RWPE2 (cell line): ENCODE results near the gene SLC45A1.

Source experiments
- ATAC-seq: fragments of 200-7000 bp; cut with Tn5 transposase; 3 replicates; pipeline ENCODE4 v1.9.1; 2021; ENCODE audit warnings: low read depth
- DNase-seq: peaks from one replicate; pipeline ENCODE4 v3.0.0-alpha.2; 2020; ENCODE audit warnings: low spot score
- H3K27ac ChIP-seq: fragments of 450-650 bp; 2 replicates; pipeline ENCODE4 v1.5.1; 2017; ENCODE audit warnings: mild to moderate bottlenecking; ENCODE audit not compliant: poor library complexity, severe bottlenecking
- H3K27me3 ChIP-seq: fragments of 250-450 bp; sonication (Bioruptor Pico); 2 replicates; pipeline ENCODE4 v1.5.1; 2021; ENCODE audit warnings: mild to moderate bottlenecking, moderate library complexity; ENCODE audit not compliant: insufficient read depth, poor library complexity, severe bottlenecking
- H3K36me3 ChIP-seq: fragments of 250-450 bp; sonication (Bioruptor Pico); 2 replicates; pipeline ENCODE4 v1.5.1; 2020; ENCODE audit warnings: low read depth, mild to moderate bottlenecking, moderate library complexity
- H3K4me1 ChIP-seq: fragments of 250-450 bp; sonication (Bioruptor Pico); 2 replicates; pipeline ENCODE4 v1.5.1; 2021; ENCODE audit warnings: mild to moderate bottlenecking, moderate library complexity; ENCODE audit not compliant: insufficient read depth, poor library complexity, severe bottlenecking
- H3K4me3 ChIP-seq: fragments of 250-450 bp; sonication (Bioruptor Pico); 2 replicates; pipeline ENCODE4 v1.5.1; 2021; ENCODE audit warnings: mild to moderate bottlenecking, moderate library complexity; ENCODE audit not compliant: severe bottlenecking
- H3K9me3 ChIP-seq: fragments of 250-450 bp; sonication (Bioruptor Pico); 2 replicates; pipeline ENCODE4 v1.5.1; 2021; ENCODE audit warnings: mild to moderate bottlenecking, moderate library complexity; ENCODE audit not compliant: severe bottlenecking
- TF ChIP-seq, protein P1 (sequence below): fragments of 450-650 bp; IDR thresholded peaks from one replicate; pipeline ENCODE4 v1.5.1; 2017; ENCODE audit warnings: mild to moderate bottlenecking, moderate library complexity; ENCODE audit not compliant: poor library complexity, severe bottlenecking

Gene SLC45A1

DNA sequence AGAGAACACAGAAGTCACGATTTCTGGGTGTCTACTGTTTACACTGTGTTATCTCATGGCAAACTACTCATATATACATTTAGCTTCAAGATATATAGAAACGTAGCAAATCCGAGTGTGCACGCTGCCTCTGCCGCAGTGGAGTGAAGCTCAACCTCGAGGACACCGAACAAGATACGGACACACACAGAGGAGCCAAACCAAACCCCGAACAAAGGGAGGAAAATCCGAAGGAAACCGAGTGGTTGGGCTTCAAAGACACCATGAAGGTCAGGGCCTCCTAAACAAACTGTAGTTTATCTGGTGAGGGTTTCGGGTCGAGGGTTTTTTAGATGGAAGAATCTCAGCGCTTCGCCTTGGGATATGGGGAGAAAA, 34.5 kb downstream of the SLC45A1 start:
- Histone ChIP-seq H3K9me3 (no peaks in the 10 kb centered on the region), H3K27me3 (no peaks in the 10 kb centered on the region), H3K4me3 (no peak overlapping the region), H3K4me1 (peaks cover 8% of the 10 kb centered on the region), H3K27ac (no peak overlapping the region), H3K36me3 (no peaks in the 10 kb centered on the region; the same call in 1 of the 2 replicates)
- ATAC-seq (no peak), DNase-seq (no peak)
- TF ChIP-seq, protein P1, sequence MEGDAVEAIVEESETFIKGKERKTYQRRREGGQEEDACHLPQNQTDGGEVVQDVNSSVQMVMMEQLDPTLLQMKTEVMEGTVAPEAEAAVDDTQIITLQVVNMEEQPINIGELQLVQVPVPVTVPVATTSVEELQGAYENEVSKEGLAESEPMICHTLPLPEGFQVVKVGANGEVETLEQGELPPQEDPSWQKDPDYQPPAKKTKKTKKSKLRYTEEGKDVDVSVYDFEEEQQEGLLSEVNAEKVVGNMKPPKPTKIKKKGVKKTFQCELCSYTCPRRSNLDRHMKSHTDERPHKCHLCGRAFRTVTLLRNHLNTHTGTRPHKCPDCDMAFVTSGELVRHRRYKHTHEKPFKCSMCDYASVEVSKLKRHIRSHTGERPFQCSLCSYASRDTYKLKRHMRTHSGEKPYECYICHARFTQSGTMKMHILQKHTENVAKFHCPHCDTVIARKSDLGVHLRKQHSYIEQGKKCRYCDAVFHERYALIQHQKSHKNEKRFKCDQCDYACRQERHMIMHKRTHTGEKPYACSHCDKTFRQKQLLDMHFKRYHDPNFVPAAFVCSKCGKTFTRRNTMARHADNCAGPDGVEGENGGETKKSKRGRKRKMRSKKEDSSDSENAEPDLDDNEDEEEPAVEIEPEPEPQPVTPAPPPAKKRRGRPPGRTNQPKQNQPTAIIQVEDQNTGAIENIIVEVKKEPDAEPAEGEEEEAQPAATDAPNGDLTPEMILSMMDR, result no peak

DNA sequence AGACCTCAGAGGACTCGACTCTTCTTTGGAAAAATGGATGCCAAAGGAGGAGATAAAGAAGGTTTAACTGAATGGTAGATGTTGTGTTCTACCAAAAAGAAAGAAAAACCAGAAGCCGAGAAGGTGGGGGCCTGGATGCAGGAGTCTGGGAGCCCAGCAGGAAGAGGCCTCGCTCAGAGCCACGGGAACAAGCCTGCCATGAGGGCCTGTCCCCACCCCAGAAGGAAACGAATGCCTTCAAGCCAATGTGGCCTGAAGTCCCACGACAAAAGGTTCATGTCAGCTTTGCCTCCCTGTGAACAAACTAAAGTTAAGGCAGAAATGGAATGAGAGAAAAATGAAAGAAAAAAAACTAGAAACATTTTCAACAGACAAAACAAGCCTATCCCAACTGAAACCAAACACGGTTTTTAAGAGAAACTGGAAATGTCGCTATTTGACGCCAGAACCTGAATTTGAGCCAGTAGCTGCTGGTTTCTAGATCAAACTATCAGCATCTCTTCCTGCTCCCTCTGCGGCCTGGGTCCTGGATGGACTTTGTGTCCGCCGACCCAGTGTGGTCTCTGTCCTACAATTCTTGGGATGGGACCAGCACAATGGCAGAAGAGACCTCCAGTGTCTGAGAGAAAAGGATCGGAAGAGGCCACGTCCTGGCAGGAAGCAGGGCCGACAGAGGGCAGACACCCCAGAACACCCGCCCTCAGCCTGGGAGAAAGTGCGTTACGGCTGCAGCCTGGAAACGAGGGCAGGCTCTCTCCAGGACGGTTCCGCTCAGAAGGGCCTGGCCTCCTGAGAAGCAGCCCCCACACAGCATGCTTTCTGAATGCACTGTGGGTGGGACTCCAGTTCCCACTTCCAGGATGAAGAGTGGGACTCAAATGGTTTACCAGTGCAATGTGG, 35.2 kb downstream of the SLC45A1 start:
- Histone ChIP-seq H3K4me3 (no peak overlapping the region), H3K9me3 (no peaks in the 10 kb centered on the region), H3K36me3 (peaks cover 4% of the 10 kb centered on the region), H3K27me3 (no peaks in the 10 kb centered on the region), H3K27ac (no peak overlapping the region), H3K4me1 (peaks cover 8% of the 10 kb centered on the region)
- DNase-seq, result no peak
- TF ChIP-seq, protein P1, result no peak
- ATAC-seq, result no peak

GRCh38 chr1:8354038-8354437, 36.1 kb downstream of the SLC45A1 start:
- no peaks in the 10 kb centered on the region for H3K27me3 ChIP-seq
- H3K27ac ChIP-seq, result no peak overlapping the region
- H3K4me1 ChIP-seq, result peaks cover 8% of the 10 kb centered on the region
- DNase-seq, result no peak
- TF ChIP-seq, protein P1, result no peak
- no peaks in the 10 kb centered on the region for H3K9me3 ChIP-seq
- H3K4me3 ChIP-seq, result no peak overlapping the region
- H3K36me3 ChIP-seq, result peaks cover 10% of the 10 kb centered on the region
- ATAC-seq, result no peak

- Histone ChIP-seq H3K27ac (no peak overlapping the region), H3K4me1 (peaks cover 8% of the 10 kb centered on the region), H3K9me3 (no peaks in the 10 kb centered on the region), H3K4me3 (no peak overlapping the region), H3K36me3 (peaks cover 10% of the 10 kb centered on the region), H3K27me3 (no peaks in the 10 kb centered on the region)
- DNase-seq (no peak), ATAC-seq (no peak)
- TF ChIP-seq, protein P1, result no peak
These were observed 37.7 kb downstream of the SLC45A1 start for GRCh38 chr1:8355439-8356255.
